Testis (tissue), 3 donors: ENCODE data around the gene PKNOX2. TPM values are rescaled to one million over a fixed set of nuclear protein-coding genes. Genes with fewer than 3 reads are reported as not detected.

Source experiments
- DNase-seq: peaks from one replicate; pipeline ENCODE4 v3.0.0-alpha.2; 2019
- H3K27ac ChIP-seq, 2 donors: fragments of 200-600 bp; sonication (generic); one replicate each; pipeline ENCODE4 v1.5.1; 2019
- H3K27me3 ChIP-seq: fragments of 200-600 bp; sonication (generic); one replicate; pipeline ENCODE4 v1.5.1; 2019
- H3K36me3 ChIP-seq: fragments of 200-600 bp; sonication (generic); one replicate; pipeline ENCODE4 v1.5.1; 2017; ENCODE audit warnings: low read depth; ENCODE audit errors: missing control alignments
- H3K4me1 ChIP-seq: fragments of 200-600 bp; sonication (generic); one replicate; pipeline ENCODE4 v1.5.1; 2019
- H3K4me3 ChIP-seq, 2 donors: fragments of 200-600 bp; sonication (generic); one replicate each; pipeline ENCODE4 v1.5.1; 2017 to 2019
- H3K9me3 ChIP-seq: fragments of 200-600 bp; sonication (generic); one replicate; pipeline ENCODE4 v1.5.1; 2017
- CTCF ChIP-seq, 3 experiments: fragments of 450-650 bp in 2 of 3; fragments of 200-600 bp in 1 of 3; sonication (generic) in 1 of 3; IDR thresholded peaks; one replicate each; pipeline ENCODE4 v1.5.1; 2016 to 2019; ENCODE audit warnings: antibody characterized with exemption in 3 of 3, mild to moderate bottlenecking in 2 of 3, moderate library complexity in 1 of 3
- POLR2A ChIP-seq: fragments of 450-650 bp; IDR thresholded peaks from one replicate; pipeline ENCODE4 v1.6.1; 2017; ENCODE audit warnings: antibody characterized with exemption, mild to moderate bottlenecking, moderate library complexity
- WGBS, 2 donors: methylation state at CpG; one replicate each; pipeline ENCODE4 v1.1.5; 2018; 5-methylcytosine and 5-hydroxymethylcytosine counted together
- intact Hi-C: fragments of 100-400 bp; cut with DNase I; formaldehyde crosslinking; loops from one replicate; pipeline ENCODE4 v1.15.1; 2023; ENCODE audit warnings: low total_unique reads
- polyA plus RNA-seq: library from polyadenylated mRNA; stranded (reverse); fragments of 350-450 nt; fragmentation: Illumina TruSeq; extraction: RNeasy Lipid Tissue Mini Kit (QIAGEN cat#74804); gene quantifications from one replicate; pipeline ENCODE4 v1.2.3, GENCODE V29; 2014; ENCODE audit warnings: low read depth, low replicate concordance; ENCODE audit not compliant: insufficient read depth
- total RNA-seq, 2 donors: library from RNA; depleted of rRNA; stranded (reverse); fragments of >200 nt; gene quantifications; one replicate each; pipeline ENCODE4 v1.2.3, GENCODE V29; 2016

The PKNOX2 gene
- total and polyA plus RNA-seq, 3 donors from 2014 or later = 5.5 to 10.4 (median 7.3) TPM

GRCh38 chr11:125388611-125389010, 224.1 kb downstream of the PKNOX2 start:
- TF ChIP-seq CTCF (IDR thresholded peaks at IDR 0.05) (no peak), POLR2A (no peak)
- Histone ChIP-seq H3K27ac (no peak overlapping the region), H3K4me1 (peaks cover 5% of the 10 kb centered on the region), H3K27me3 (no peaks in the 10 kb centered on the region), H3K36me3 (no peaks in the 10 kb centered on the region), H3K9me3 (no peaks in the 10 kb centered on the region), H3K4me3 (no peak overlapping the region)
- WGBS, 2 donors = 91 to 97% methylated on average over 7 of the region's 7 CpGs
- DNase-seq = no peak
- intact Hi-C loops = no loop called here

GRCh38 chr11:125389339-125390166, 225.0 kb downstream of the PKNOX2 start:
- Histone ChIP-seq H3K9me3 (no peaks in the 10 kb centered on the region), H3K36me3 (no peaks in the 10 kb centered on the region), H3K27ac (no peak overlapping the region), H3K4me3 (no peak overlapping the region), H3K27me3 (no peaks in the 10 kb centered on the region), H3K4me1 (peaks cover 5% of the 10 kb centered on the region)
- DNase-seq = no peak
- intact Hi-C loops = no loop called here
- WGBS, 2 donors = 92 to 93% methylated on average over 19 of the region's 19 CpGs
- TF ChIP-seq CTCF (IDR thresholded peaks at IDR 0.05) (no peak), POLR2A (no peak)

- no peak overlapping the region for H3K27ac ChIP-seq
- TF ChIP-seq CTCF (IDR thresholded peaks at IDR 0.05) = no peak
- TF ChIP-seq POLR2A = no peak
- peaks cover 5% of the 10 kb centered on the region for H3K4me1 ChIP-seq
- no peaks in the 10 kb centered on the region for H3K9me3 ChIP-seq
- WGBS, 2 donors = 22 to 46% methylated on average over 5 of the region's 5 CpGs
- H3K4me3 ChIP-seq = no peak overlapping the region
- intact Hi-C loops = no loop called here
- no peaks in the 10 kb centered on the region for H3K36me3 ChIP-seq
- DNase-seq = no peak
- H3K27me3 ChIP-seq = no peaks in the 10 kb centered on the region
Observed at GRCh38 chr11:125390946-125391345, 226.4 kb downstream of the PKNOX2 start.

GRCh38 chr11:125393331-125393730, 228.8 kb downstream of the PKNOX2 start:
- Histone ChIP-seq H3K4me1 (peaks cover 5% of the 10 kb centered on the region), H3K4me3 (no peak overlapping the region), H3K36me3 (no peaks in the 10 kb centered on the region), H3K27ac (no peak overlapping the region), H3K27me3 (no peaks in the 10 kb centered on the region), H3K9me3 (no peaks in the 10 kb centered on the region)
- 77 to 87% methylated on average over 8 to 9 of the region's 9 CpGs for whole genome bisulfite sequencing, 2 donors
- intact Hi-C loops = no loop called here
- no peak for DNase-seq
- TF ChIP-seq POLR2A (no peak), CTCF (IDR thresholded peaks at IDR 0.05) (no peak)

GRCh38 chr11:125394296-125394695, 229.7 kb downstream of the PKNOX2 start:
- Histone ChIP-seq H3K27ac (no peak overlapping the region), H3K4me1 (peaks cover 5% of the 10 kb centered on the region), H3K9me3 (no peaks in the 10 kb centered on the region), H3K27me3 (no peaks in the 10 kb centered on the region), H3K4me3 (no peak overlapping the region), H3K36me3 (no peaks in the 10 kb centered on the region)
- 81 to 83% methylated on average over 2 of the region's 2 CpGs for WGBS, 2 donors
- no peak for TF ChIP-seq CTCF (IDR thresholded peaks at IDR 0.05)
- no peak for TF ChIP-seq POLR2A
- no peak for DNase-seq
- intact Hi-C loops = no loop called here
